Motor neuron (in vitro differentiated cells): Measurements from ENCODE around the gene DLG2. TPM values are rescaled to one million over a fixed set of nuclear protein-coding genes. Genes with fewer than 3 reads are reported as not detected.
A peak's percentile ranks its signal among the peaks of the same experiment; 100 is the strongest.
"Not testable (repeated sequence)": the region's sequence is repeated elsewhere in the genome, so short reads cannot be mapped to it uniquely, and the experiment has no call there.

Experiments used
- ATAC-seq, 8 experiments: fragments of 200-7000 bp; cut with Tn5 transposase; replicated peaks in 6 of 8; 2 replicates each; pipeline ENCODE4 v1.8.0; 2021; ENCODE audit warnings: mild to moderate bottlenecking in 8 of 8, moderate library complexity in 8 of 8
- H3K27ac ChIP-seq, 2 donors: fragments of 250-450 bp; sonication (Bioruptor Pico); 2 replicates each; pipeline ENCODE4 v1.9.0; 2021; ENCODE audit warnings: antibody characterized with exemption in 2 of 2, mild to moderate bottlenecking in 2 of 2, moderate library complexity in 1 of 2
- H3K4me1 ChIP-seq, 2 donors: fragments of 250-450 bp; sonication (Bioruptor Pico); replicated peaks in 1 of 2; 2 replicates each; pipeline ENCODE4 v1.6.1; 2021; ENCODE audit warnings: antibody characterized with exemption in 2 of 2, mild to moderate bottlenecking in 2 of 2, moderate library complexity in 1 of 2
- H3K4me3 ChIP-seq, 5 donors: fragments of 250-450 bp; sonication (Bioruptor Pico); 2 replicates each; pipeline ENCODE4 v1.9.0; 2021; ENCODE audit warnings: antibody characterized with exemption in 5 of 5, mild to moderate bottlenecking in 5 of 5, moderate library complexity in 4 of 5
- WGBS, 10 experiments: fragments of 450-650 bp; shearing (Covaris generic); methylation state at CpG; one replicate each; pipeline ENCODE4 v1.0.0; 2022; 5-methylcytosine and 5-hydroxymethylcytosine counted together
- in situ Hi-C, 9 experiments: fragments of 400-800 bp; cut with MboI; loops; one replicate each; pipeline ENCODE4 v1.15.0; 2021; ENCODE audit warnings: low sequenced_read_pairs in 9 of 9, low pct_unique_long_range_greater_than_20kb in 2 of 9; ENCODE audit not compliant: unreplicated experiment in 9 of 9
- total RNA-seq, 8 experiments: library from RNA; unstranded; fragments of 300-600 nt; gene quantifications; 2 replicates each; pipeline versions ENCODE4 v1.2.3 to v1.2.4, GENCODE V29; 2022

Gene DLG2
- total RNA-seq, 8 experiments from 2014 or later: 1.3 to 17.5 (median 6.5) TPM

DNA sequence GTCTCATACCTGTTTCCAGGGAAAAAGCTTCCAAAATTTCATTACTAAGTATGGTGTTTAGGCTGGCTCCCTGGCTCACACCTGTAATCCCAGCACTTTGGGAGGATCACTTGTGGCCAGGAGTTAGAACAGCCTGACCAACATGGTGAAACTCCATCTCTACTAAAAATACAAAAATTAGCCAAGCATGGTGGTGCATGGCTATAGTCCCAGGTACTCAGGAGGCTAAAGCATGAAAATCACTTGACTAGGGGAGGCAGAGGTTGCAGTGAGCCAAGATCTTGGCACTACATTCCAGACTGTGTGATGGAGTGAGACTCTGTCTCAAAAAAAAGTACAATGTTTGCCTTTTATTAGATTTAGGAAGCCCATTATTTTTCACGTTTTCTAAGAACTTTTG, 2009.5 kb downstream of the DLG2 start:
- no peak overlapping the region for H3K27ac ChIP-seq
- 29 to 83% (median 50%) methylated on average over 1 of the region's 1 CpG; no CpG with 5 or more reads in 1 of the 10 experiments for WGBS, 10 experiments
- peaks cover 2 to 3% of the 10 kb centered on the region in 2 donors for H3K4me1 ChIP-seq
- no peak overlapping the region for H3K4me3 ChIP-seq
- in situ Hi-C loops: no loop called here
- ATAC-seq: no peak

DNA sequence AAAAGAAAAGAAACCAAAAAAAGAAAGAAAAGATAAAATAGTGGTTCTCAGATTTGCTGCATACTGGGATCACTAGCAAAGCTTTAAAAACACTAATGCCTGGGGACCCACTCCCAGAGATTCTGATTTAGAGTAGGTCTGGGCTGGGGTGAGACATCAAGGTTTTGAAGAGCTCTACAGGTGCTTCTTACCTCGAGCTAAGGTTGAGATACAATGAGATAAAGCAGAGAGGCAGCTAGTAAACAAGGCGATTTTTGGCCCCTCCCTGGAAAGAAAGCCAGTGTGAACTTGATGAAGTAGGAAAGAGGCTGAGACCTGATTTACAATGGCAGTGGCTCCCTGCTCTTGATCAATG, 2013.4 kb downstream of the DLG2 start:
- no peak overlapping the region for H3K27ac ChIP-seq
- H3K4me3 ChIP-seq: no peak overlapping the region
- 6 to 88% (median 52%) methylated on average over 1 to 2 of the region's 2 CpGs; no CpG with 5 or more reads in 2 of the 10 experiments for WGBS, 10 experiments
- ATAC-seq: no peak
- peaks cover 9 to 20% of the 10 kb centered on the region in 2 donors for H3K4me1 ChIP-seq
- in situ Hi-C loops: no loop called here

DNA sequence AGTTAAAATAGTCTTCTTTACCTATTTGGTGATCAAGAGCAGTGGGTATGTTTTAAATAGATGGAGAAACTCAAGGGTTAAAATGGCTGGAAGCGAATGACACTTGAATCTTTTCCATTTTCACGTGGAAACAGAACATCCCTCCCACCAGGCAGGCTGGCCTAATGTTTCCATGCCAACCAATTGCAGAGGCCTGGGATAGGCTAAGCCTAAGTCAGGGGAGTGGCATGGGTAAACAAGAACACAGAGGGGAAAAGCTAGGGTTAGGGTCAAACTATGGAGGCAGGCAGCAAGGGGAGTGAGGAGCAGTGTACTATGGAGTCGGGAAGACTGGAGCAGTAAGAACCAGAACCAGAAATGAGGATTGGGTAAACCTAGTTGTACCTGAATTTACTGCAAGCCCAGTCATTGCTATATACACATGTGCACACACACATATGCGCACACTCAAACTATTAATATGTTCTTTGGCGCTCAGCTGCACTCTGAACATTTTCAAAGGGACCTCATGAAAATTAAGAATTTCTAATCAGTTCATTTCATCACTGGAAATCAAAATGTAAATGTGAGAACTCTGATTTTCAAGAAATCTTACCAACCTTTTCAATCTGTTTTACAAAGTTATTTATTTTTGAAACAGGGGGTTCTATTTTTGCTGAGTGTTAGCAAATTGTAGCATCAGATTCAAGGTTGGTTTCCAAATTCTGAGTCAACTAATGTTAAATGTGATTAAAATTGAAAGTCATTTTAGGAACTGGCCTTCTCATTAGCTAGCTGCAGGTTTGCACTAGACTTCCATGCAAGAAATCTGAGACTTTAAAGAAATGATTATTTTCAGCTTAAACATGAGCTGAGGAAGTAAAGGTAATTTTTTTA, 2014.0 kb downstream of the DLG2 start:
- H3K4me3 ChIP-seq: no peak overlapping the region
- ATAC-seq: peak in 6 of 8 experiments; percentile 39 to 96 (median 60)

DNA sequence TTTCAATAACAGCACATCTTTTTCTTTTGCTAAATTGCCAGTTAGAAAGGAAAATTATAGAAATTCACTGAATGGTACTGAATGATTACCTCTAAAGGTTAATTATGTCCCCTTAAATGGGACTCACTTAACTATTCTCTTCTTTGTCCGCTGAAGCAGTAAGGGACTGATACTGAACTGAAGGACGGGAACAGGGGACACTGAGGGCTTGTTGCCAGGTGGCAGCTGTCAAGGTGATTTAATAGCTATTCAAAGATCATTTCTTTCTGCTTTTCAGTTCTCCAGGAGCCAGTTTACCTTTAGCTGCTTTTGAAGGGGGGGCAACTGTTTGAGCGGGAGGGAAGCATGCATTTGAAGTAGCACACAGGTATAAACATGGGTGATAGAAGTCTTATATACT, 2015.5 kb downstream of the DLG2 start:
- no peak overlapping the region for H3K4me3 ChIP-seq
- 30 to 96% (median 63%) methylated on average over 2 to 3 of the region's 3 CpGs; no CpG with 5 or more reads in 2 of the 10 experiments for whole genome bisulfite sequencing, 10 experiments
- peaks cover 9 to 20% of the 10 kb centered on the region in 2 donors for H3K4me1 ChIP-seq
- in situ Hi-C loops: no loop called here
- peak in 1 of 8 experiments; percentile 35 for ATAC-seq
- H3K27ac ChIP-seq: no peak overlapping the region

More for the DNA sequence above, 2014.0 kb downstream of the DLG2 start:
- Histone ChIP-seq H3K4me1 (peaks cover 9 to 20% of the 10 kb centered on the region in 2 donors), H3K27ac (no peak overlapping the region)
- 14 to 100% (median 57%) methylated on average over 1 to 5 of the region's 5 CpGs for WGBS, 10 experiments
- in situ Hi-C loops: no loop called here

DNA sequence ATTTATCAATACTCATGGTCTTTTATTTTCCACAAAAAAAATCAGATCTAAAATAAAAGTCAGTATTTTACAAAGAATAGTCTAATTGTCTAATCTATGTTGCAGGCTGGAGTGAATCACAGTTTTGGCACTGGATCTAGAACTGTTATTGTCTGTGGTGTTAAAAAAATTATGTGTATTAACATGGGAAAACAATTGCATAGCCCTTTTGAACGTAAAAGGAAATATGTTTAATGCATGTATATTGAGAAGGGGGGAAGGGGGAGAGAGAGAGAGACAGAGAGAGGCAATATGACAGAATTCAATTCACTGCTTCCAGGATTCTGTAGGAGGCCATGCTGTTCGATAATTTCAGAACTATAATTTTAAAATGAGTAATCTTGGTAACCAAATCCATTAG, 2016.1 kb downstream of the DLG2 start:
- Histone ChIP-seq H3K27ac (no peak overlapping the region), H3K4me1 (peaks cover 9 to 20% of the 10 kb centered on the region in 2 donors), H3K4me3 (no peak overlapping the region)
- ATAC-seq: no peak
- 0 to 100% (median 80%) methylated on average over 1 to 2 of the region's 2 CpGs; no CpG with 5 or more reads in 1 of the 10 experiments for WGBS, 10 experiments
- in situ Hi-C loops: no loop called here

DNA sequence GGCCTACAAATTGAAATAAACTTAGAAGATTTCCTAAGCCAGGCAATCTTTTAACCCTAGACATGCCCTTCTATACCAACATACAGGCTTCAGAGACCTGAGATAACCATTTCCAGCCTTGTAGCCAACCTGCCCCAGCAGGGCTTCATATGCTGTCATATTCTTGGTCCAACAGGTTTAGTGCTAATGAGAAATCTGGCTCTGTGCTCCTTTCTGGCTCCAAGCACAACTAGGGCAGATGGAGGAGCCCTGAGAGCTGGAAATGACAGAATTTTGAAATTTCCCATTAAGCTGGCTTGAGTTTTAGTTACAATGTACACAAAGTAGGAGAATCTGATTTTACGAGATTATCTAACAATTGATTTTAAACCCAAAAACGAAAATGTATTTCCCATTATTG, 2018.0 kb downstream of the DLG2 start:
- H3K4me1 ChIP-seq: peaks cover 9 to 20% of the 10 kb centered on the region in 2 donors
- in situ Hi-C loops: no loop called here
- H3K4me3 ChIP-seq: no peak overlapping the region
- WGBS, 10 experiments: 33 to 100% (median 90%) methylated on average over 1 to 2 of the region's 2 CpGs; no CpG with 5 or more reads in 3 of the 10 experiments
- no peak for ATAC-seq
- H3K27ac ChIP-seq: no peak overlapping the region

DNA sequence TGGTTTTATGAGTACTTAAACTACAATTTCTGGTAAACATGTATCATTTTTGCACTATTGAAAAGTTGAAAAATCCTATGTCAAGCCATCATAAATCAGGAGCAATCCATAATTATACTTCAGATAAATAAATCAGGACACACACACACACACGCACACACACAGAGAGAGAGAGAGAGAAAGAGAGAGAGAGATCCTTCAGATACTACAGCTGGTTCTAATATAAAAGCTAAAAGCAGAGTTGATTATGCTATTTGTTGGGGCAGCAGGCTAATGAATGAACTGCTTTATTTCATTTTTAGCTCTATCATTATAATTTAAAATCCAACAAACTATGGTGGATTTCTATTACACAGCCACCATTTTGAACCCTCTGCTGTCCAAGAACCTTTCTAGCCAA, 2018.6 kb downstream of the DLG2 start:
- peaks cover 9 to 20% of the 10 kb centered on the region in 2 donors for H3K4me1 ChIP-seq
- ATAC-seq: no peak
- WGBS, 10 experiments: 57 to 100% (median 78%) methylated on average over 1 of the region's 1 CpG; no CpG with 5 or more reads in 4 of the 10 experiments
- in situ Hi-C loops: no loop called here
- no peak overlapping the region for H3K4me3 ChIP-seq
- H3K27ac ChIP-seq: no peak overlapping the region

DNA sequence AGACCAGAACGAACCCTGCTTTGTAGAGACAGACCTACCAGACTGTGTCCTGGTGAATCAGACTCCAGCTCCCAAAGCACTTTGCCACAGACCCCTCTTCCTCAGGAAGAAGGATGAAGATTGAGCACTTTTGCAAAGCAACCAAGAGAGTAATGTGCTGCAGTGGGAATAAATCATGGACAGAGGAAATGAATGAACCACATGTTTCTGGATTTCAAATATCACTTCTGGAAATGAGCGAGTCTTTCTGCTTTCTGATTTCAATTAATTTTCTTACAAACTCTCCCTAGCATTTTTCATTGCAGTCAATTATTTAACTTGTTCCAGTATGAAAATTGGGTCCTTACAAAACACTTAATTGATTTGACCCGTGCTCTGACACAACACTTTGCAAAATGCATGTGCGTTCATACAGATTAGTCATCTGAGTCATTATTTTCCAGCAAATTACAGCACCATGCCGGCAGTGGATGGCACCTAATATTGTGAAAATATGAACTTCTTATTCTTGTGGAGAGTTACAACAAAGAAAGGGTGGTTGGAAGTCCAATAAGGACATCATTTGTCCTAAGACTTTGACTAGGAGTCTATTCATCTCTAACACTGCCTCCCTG, 2025.1 kb downstream of the DLG2 start:
- Histone ChIP-seq H3K27ac (no peak overlapping the region), H3K4me1 (peaks cover 7 to 13% of the 10 kb centered on the region in 2 donors), H3K4me3 (no peak overlapping the region)
- in situ Hi-C loops: no loop called here
- WGBS, 10 experiments: 0 to 70% (median 37%) methylated on average over 1 to 5 of the region's 5 CpGs; no CpG with 5 or more reads in 1 of the 10 experiments
- ATAC-seq: peak in 7 of 8 experiments; percentile 21 to 92 (median 72)

DNA sequence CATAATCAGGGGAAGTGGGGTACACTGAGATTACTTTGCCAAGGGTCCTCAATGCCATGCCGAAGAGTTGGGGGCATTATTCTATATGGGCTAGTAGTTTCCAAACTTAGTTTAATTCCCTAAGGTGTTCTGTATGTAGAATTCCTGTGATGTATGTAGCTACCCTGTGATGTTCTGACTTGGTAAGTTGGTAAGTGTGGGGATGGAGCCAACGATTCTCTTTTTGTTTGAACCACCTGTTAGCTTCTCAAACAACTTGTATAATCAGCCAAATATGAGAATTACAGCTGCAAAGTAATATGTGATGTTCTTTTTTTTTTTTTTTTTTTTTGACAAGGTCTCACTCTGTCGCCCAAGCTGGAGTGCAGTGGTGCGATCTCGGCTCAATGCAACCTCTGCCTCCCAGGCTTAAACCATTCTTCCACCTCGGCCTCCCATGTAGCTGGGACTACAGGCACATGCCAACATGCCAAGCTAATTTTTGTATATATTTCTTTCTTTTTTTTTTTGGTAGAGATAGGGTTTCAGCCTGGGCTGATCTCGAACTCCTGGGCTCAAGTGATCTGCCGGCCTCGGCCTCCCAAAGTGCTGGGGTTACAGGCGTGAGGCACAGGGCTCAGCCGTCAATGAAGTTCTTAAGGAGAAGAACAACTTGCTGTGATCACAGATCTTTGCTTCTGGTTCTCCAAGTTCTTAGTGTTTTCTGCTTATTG, 2025.8 kb downstream of the DLG2 start:
- in situ Hi-C loops: no loop called here
- H3K4me1 ChIP-seq: peaks cover 7 to 13% of the 10 kb centered on the region in 2 donors
- no peak overlapping the region for H3K4me3 ChIP-seq
- ATAC-seq: no peak
- 15 to 97% (median 83%) methylated on average over 1 to 10 of the region's 11 CpGs; no CpG with 5 or more reads in 1 of the 10 experiments for WGBS, 10 experiments
- H3K27ac ChIP-seq: peak overlapping the region in 1 of 2 donors; percentile 21

DNA sequence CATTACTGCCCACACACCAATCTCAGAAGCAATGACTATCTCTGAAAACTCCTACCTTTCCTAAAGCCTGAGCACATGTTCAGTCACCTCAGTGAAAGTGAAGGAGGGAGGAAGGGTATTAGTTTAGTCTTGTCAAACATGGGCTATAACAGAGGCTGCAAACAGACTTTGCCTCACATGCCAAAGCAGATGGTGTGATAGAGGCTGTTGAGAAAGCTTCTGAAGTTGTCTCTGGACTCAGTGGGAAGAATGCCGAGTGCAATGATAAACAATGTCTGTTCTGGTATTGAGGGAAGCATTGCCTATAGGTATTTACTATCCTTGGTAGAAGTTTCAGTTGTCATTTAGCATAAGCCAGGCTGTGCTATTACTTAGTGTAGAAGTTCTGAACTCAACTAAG, 2026.5 kb downstream of the DLG2 start:
- in situ Hi-C loops: no loop called here
- Histone ChIP-seq H3K4me1 (peaks cover 7 to 13% of the 10 kb centered on the region in 2 donors), H3K27ac (no peak overlapping the region), H3K4me3 (no peak overlapping the region)
- WGBS, 10 experiments: 75 to 100% (median 93%) methylated on average over 1 of the region's 1 CpG; no CpG with 5 or more reads in 6 of the 10 experiments
- no peak for ATAC-seq

DNA sequence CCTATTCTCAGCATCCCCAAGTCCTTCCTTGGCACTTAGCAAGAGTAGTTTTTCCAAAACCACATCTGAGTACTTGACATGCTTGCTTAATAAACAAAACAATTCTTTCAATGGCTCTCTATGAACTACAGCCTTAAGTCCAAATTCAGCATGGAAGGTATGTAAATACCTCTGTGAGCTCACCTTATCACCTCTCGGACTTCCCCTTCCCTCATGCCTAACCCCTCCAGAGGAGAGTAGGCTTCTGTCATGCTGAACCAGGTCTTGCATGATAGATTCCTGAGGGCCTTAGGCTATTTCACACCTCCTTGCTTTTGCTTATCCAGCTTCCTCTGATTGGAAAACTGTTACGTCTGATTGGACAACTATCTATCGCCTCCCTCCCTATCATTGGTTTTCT, 2028.1 kb downstream of the DLG2 start:
- Histone ChIP-seq H3K4me3 (no peak overlapping the region), H3K4me1 (peaks cover 7 to 13% of the 10 kb centered on the region in 2 donors), H3K27ac (no peak overlapping the region)
- in situ Hi-C loops: no loop called here
- no peak for ATAC-seq
- WGBS, 10 experiments: 80 to 100% (median 93%) methylated on average over 1 to 3 of the region's 3 CpGs; no CpG with 5 or more reads in 1 of the 10 experiments

DNA sequence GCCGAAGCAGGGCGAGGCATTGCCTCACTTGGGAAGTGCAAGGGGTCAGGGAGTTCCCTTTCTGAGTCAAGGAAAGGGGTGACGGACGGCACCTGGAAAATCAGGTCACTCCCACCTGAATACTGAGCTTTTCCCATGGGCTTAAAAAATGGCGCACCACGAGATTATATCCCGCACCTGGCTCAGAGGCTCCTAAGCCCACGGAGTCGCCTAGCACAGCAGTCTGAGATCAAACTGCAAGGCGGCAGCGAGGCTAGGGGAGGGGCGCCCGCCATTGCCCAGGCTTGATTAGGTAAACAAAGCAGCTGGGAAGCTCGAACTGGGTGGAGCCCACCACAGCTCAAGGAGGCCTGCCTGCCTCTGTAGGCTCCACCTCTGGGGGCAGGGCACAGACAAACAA, 2039.3 kb downstream of the DLG2 start:
- H3K27ac ChIP-seq, ATAC-seq, H3K4me1 ChIP-seq, in situ Hi-C loops: not testable (repeated sequence)
- no CpG with 5 or more reads among the region's 14 CpGs for WGBS, 10 experiments
- H3K4me3 ChIP-seq: peak overlapping the region in 1 of 5 donors; percentile 28
